Keratinocyte (primary cell): ENCODE measurements around the gene ATG10. TPM values are rescaled to one million over a fixed set of nuclear protein-coding genes. Genes with fewer than 3 reads are reported as not detected.

Experiments used
- DNase-seq: peaks from one replicate; pipeline ENCODE4 v3.0.0-alpha.2; 2011; ENCODE audit warnings: low read depth, missing footprints, low spot score
- FAIRE-seq: peaks from 2 replicates; lab custom pipeline; 2011; peaks lifted over from hg19 to GRCh38; lab: Jason Lieb, UNC
- H2AFZ ChIP-seq: 2 replicates; pipeline ENCODE4 v1.6.0; 2012; ENCODE audit warnings: low read length, control low read depth, inconsistent platforms; ENCODE audit not compliant: control insufficient read depth
- H3K27ac ChIP-seq: 2 replicates; pipeline ENCODE4 v1.5.1; 2011; ENCODE audit warnings: low read length; ENCODE audit not compliant: control insufficient read depth, insufficient read depth
- H3K27me3 ChIP-seq: 3 replicates; pipeline ENCODE4 v1.6.0; 2011; ENCODE audit warnings: low read length; ENCODE audit not compliant: control insufficient read depth, insufficient read depth; ENCODE audit errors: extremely low read depth
- H3K36me3 ChIP-seq, 2 experiments: 2 replicates in 1 of 2; 3 replicates in 1 of 2; pipeline ENCODE4 v1.5.1; 2011; ENCODE audit warnings: low read length in 2 of 2, mild to moderate bottlenecking in 1 of 2; ENCODE audit not compliant: control insufficient read depth in 2 of 2, insufficient read depth in 2 of 2; ENCODE audit errors: extremely low read depth in 1 of 2
- H3K4me1 ChIP-seq: 3 replicates; pipeline ENCODE4 v1.5.1; 2011; ENCODE audit warnings: low read length; ENCODE audit not compliant: control insufficient read depth, insufficient read depth; ENCODE audit errors: extremely low read depth
- H3K4me2 ChIP-seq: 3 replicates; pipeline ENCODE4 v1.6.0; 2011; ENCODE audit warnings: low read depth, low read length; ENCODE audit not compliant: control insufficient read depth, insufficient read depth; ENCODE audit errors: extremely low read depth
- H3K4me3 ChIP-seq, 3 experiments: fragments of 200-600 bp in 1 of 3; sonication (generic) in 1 of 3; 2 replicates in 2 of 3; 3 replicates in 1 of 3; pipeline ENCODE4 v1.5.1; 2011 to 2016; ENCODE audit warnings: low read length in 3 of 3, mild to moderate bottlenecking in 3 of 3, control low read depth in 2 of 3, inconsistent platforms in 1 of 3, low read depth in 1 of 3, mixed read lengths in 1 of 3, mixed run types in 1 of 3, moderate library complexity in 1 of 3; ENCODE audit not compliant: control insufficient read depth in 2 of 3, insufficient read depth in 2 of 3; ENCODE audit errors: extremely low read depth in 1 of 3
- H3K79me2 ChIP-seq: 2 replicates; pipeline ENCODE4 v1.6.0; 2012; ENCODE audit warnings: low read length; ENCODE audit not compliant: control insufficient read depth, insufficient read depth
- H3K9ac ChIP-seq: 3 replicates; pipeline ENCODE4 v1.6.0; 2011; ENCODE audit warnings: low read length; ENCODE audit not compliant: control insufficient read depth, insufficient read depth; ENCODE audit errors: extremely low read depth
- H3K9me1 ChIP-seq: 3 replicates; pipeline ENCODE4 v1.6.0; 2011; ENCODE audit warnings: low read length; ENCODE audit not compliant: control insufficient read depth, insufficient read depth; ENCODE audit errors: extremely low read depth
- H3K9me3 ChIP-seq: 2 replicates; pipeline ENCODE4 v1.5.1; 2012; ENCODE audit warnings: low read depth, low read length; ENCODE audit not compliant: control insufficient read depth
- H4K20me1 ChIP-seq: 3 replicates; pipeline ENCODE4 v1.6.0; 2011; ENCODE audit warnings: low read length; ENCODE audit not compliant: control insufficient read depth, insufficient read depth; ENCODE audit errors: extremely low read depth
- CTCF ChIP-seq, 3 experiments: IDR thresholded peaks in 1 of 3; conservative IDR thresholded peaks in 1 of 3; optimal IDR thresholded peaks in 1 of 3; 2 replicates in 2 of 3; 3 replicates in 1 of 3; pipeline versions ENCODE3 to v1.5.1; 2011; ENCODE audit warnings: low read length in 3 of 3, mild to moderate bottlenecking in 3 of 3, moderate library complexity in 2 of 3, control low read depth in 1 of 3, inconsistent platforms in 1 of 3; ENCODE audit not compliant: insufficient read depth in 2 of 3; ENCODE audit errors: extremely low read depth in 1 of 3
- EZH2 ChIP-seq: IDR thresholded peaks from one replicate; pipeline ENCODE4 v1.6.1; 2012; ENCODE audit warnings: inconsistent platforms, mild to moderate bottlenecking, low read length, moderate library complexity
- dilution Hi-C: fragments of 300-500 bp; cut with MboI; formaldehyde crosslinking; loops from one replicate; pipeline ENCODE4 v1.7.0; 2020; ENCODE audit warnings: low sequenced_read_pairs; ENCODE audit not compliant: extremely low pct_ligation_motif_present
- polyA plus RNA-seq, 5 experiments: library from polyadenylated mRNA; depleted of rRNA in 3 of 5; stranded (reverse) in 3 of 5; stranded (forward) in 1 of 5; unstranded in 1 of 5; fragments of >200 nt; gene quantifications; 1 replicate in 1 of 5; 2 replicates in 3 of 5; 3 replicates in 1 of 5; pipeline versions ENCODE4 v1.2.1 to v1.2.3, GENCODE V29; 2011 to 2012; ENCODE audit warnings: missing spikeins in 2 of 5, low read depth in 1 of 5, low replicate concordance in 1 of 5

The ATG10 gene
- polyA plus RNA-seq, 1 donor (not counting 4 experiments of a cell fraction or from before 2014, with no cell fraction given), result 5.4 TPM

GRCh38 chr5:81936750-81937149 is 35.1 kb upstream of the ATG10 start:
- Histone ChIP-seq H2AFZ (no peak overlapping the region), H3K9me1 (no peaks in the 10 kb centered on the region), H3K4me3 (no peak overlapping the region), H3K27ac (no peak overlapping the region), H3K4me2 (no peak overlapping the region), H3K36me3 (no peaks in the 10 kb centered on the region), H3K9ac (no peak overlapping the region), H3K9me3 (no peaks in the 10 kb centered on the region), H3K79me2 (no peaks in the 10 kb centered on the region), H3K27me3 (no peaks in the 10 kb centered on the region), H3K4me1 (no peaks in the 10 kb centered on the region), H4K20me1 (no peaks in the 10 kb centered on the region)
- TF ChIP-seq CTCF (optimal IDR thresholded peaks at IDR 0.05 in 1 of 3, IDR thresholded peaks at IDR 0.05 in 1 of 3, conservative IDR thresholded peaks at IDR 0.05 in 1 of 3; ENCODE audit: extremely low read depth in 1 of 3, insufficient read depth in 2 of 3, low read length in 3 of 3) (no peak), EZH2 (no peak)
- FAIRE-seq (no peak), DNase-seq (no peak)
- dilution Hi-C loops, result no loop called here

- no peak overlapping the region for H3K9ac ChIP-seq
- dilution Hi-C loops, result no loop called here
- H3K79me2 ChIP-seq, result no peaks in the 10 kb centered on the region
- H3K27me3 ChIP-seq, result no peaks in the 10 kb centered on the region
- no peaks in the 10 kb centered on the region for H3K36me3 ChIP-seq
- no peak overlapping the region for H3K4me3 ChIP-seq
- DNase-seq, result no peak
- no peak overlapping the region for H3K4me2 ChIP-seq
- no peak for FAIRE-seq
- no peak overlapping the region for H3K27ac ChIP-seq
- no peaks in the 10 kb centered on the region for H3K4me1 ChIP-seq
- H4K20me1 ChIP-seq, result no peaks in the 10 kb centered on the region
- H3K9me3 ChIP-seq, result no peaks in the 10 kb centered on the region
- H2AFZ ChIP-seq, result no peak overlapping the region
- H3K9me1 ChIP-seq, result no peaks in the 10 kb centered on the region
- TF ChIP-seq CTCF (optimal IDR thresholded peaks at IDR 0.05 in 1 of 3, IDR thresholded peaks at IDR 0.05 in 1 of 3, conservative IDR thresholded peaks at IDR 0.05 in 1 of 3; ENCODE audit: extremely low read depth in 1 of 3, insufficient read depth in 2 of 3, low read length in 3 of 3) (no peak), EZH2 (no peak)
These were observed 29.1 kb upstream of the ATG10 start for GRCh38 chr5:81942746-81943145.
